ENCODE measurements around the gene PARP3.

GRCh38 chr3:51931756-51932155 is 10.4 kb upstream of the PARP3 start:
- TF ChIP-seq USF1 (IDR thresholded peaks at IDR 0.05) (no peak), EGR1 (IDR thresholded peaks at IDR 0.05) (no peak), CEBPB (IDR thresholded peaks at IDR 0.05) (no peak), YY1 (IDR thresholded peaks at IDR 0.05; ENCODE audit: low read depth) (no peak), TAF1 (IDR thresholded peaks at IDR 0.05; ENCODE audit: low read depth) (no peak), MAX (IDR thresholded peaks at IDR 0.05) (no peak), CREB1 (IDR thresholded peaks at IDR 0.05; ENCODE audit: low read depth) (no peak), EP300 (IDR thresholded peaks at IDR 0.05; ENCODE audit: borderline replicate concordance) (no peak), RAD21 (IDR thresholded peaks at IDR 0.05; ENCODE audit: low read depth) (no peak), TEAD4 (IDR thresholded peaks at IDR 0.05) (no peak)
